WTC11 (cell line): ENCODE measurements around the gene MAS1L. TPM values are rescaled to one million over a fixed set of nuclear protein-coding genes. Genes with fewer than 3 reads are reported as not detected.

Experiments
- ATAC-seq: fragments of 200-7000 bp; cut with Tn5 transposase; 2 replicates; pipeline ENCODE4 v1.10.0; 2021; ENCODE audit warnings: mild to moderate bottlenecking, moderate library complexity
- CTCF ChIA-PET: fragments of 300-600 bp; sonication (Branson Sonifier 250); formaldehyde crosslinking; loops from one replicate; lab custom pipeline; 2021; ENCODE audit warnings: antibody characterized with exemption; lab: Charles Lee
- POLR2A ChIA-PET: fragments of 350-600 bp; sonication (Branson Sonifier 250); formaldehyde crosslinking; loops from one replicate; lab custom pipeline; 2021; ENCODE audit warnings: antibody characterized with exemption; lab: Charles Lee
- DNase-seq: peaks from one replicate; pipeline ENCODE4 v3.0.0; 2021; ENCODE audit warnings: low spot score
- H3K27ac Mint-ChIP-seq: 2 replicates; pipeline ENCODE4 v1.8.0; 2021; ENCODE audit warnings: mixed read lengths
- H3K27me3 Mint-ChIP-seq: 2 replicates; pipeline ENCODE4 v1.8.0; 2021; ENCODE audit warnings: low read depth, mild to moderate bottlenecking, moderate library complexity, mixed read lengths
- H3K36me3 Mint-ChIP-seq: 2 replicates; pipeline ENCODE4 v1.8.0; 2021; ENCODE audit warnings: mixed read lengths
- H3K4me1 Mint-ChIP-seq: 2 replicates; pipeline ENCODE4 v1.8.0; 2022; ENCODE audit warnings: mixed read lengths
- H3K4me3 Mint-ChIP-seq: 2 replicates; pipeline ENCODE4 v1.8.0; 2021; ENCODE audit warnings: mild to moderate bottlenecking, moderate library complexity, mixed read lengths
- H3K9me3 Mint-ChIP-seq: 2 replicates; pipeline ENCODE4 v1.8.0; 2021; ENCODE audit warnings: mixed read lengths
- ATF2 ChIP-seq: sonication (generic); formaldehyde crosslinking; IDR thresholded peaks from 2 replicates; pipeline ENCODE4 v1.8.1; 2022; ENCODE audit warnings: low read depth, missing genetic modification reagents, borderline replicate concordance
- CREM ChIP-seq: sonication (generic); formaldehyde crosslinking; IDR thresholded peaks from 2 replicates; pipeline ENCODE4 v1.8.1; 2022; ENCODE audit warnings: mild to moderate bottlenecking, missing genetic modification reagents, moderate library complexity
- FOXP4 ChIP-seq: sonication (generic); formaldehyde crosslinking; IDR thresholded peaks from 2 replicates; pipeline ENCODE4 v1.8.0; 2022; ENCODE audit warnings: mild to moderate bottlenecking, missing genetic modification reagents
- IRF2 ChIP-seq: sonication (generic); formaldehyde crosslinking; IDR thresholded peaks from 2 replicates; pipeline ENCODE4 v1.8.0; 2022; ENCODE audit warnings: low read depth, missing genetic modification reagents, borderline replicate concordance
- KAT7 ChIP-seq: sonication (generic); formaldehyde crosslinking; IDR thresholded peaks from 2 replicates; pipeline ENCODE4 v1.8.1; 2023; ENCODE audit warnings: missing genetic modification reagents, mild to moderate bottlenecking, borderline replicate concordance
- MYBL2 ChIP-seq: sonication (generic); formaldehyde crosslinking; IDR thresholded peaks from 2 replicates; pipeline ENCODE4 v1.8.1; 2023; ENCODE audit warnings: mild to moderate bottlenecking, moderate library complexity, missing genetic modification reagents
- PREB ChIP-seq: sonication (generic); formaldehyde crosslinking; IDR thresholded peaks from 2 replicates; pipeline ENCODE4 v1.8.1; 2022; ENCODE audit warnings: mild to moderate bottlenecking, missing genetic modification reagents, moderate library complexity, borderline replicate concordance
- PRRX2 ChIP-seq: fragments of 250-450 bp; sonication (Bioruptor Pico); IDR thresholded peaks from 2 replicates; pipeline ENCODE4 v1.8.0; 2021; ENCODE audit warnings: mild to moderate bottlenecking
- RORB ChIP-seq: fragments of 250-450 bp; sonication (Bioruptor Pico); IDR thresholded peaks from 2 replicates; pipeline ENCODE4 v1.9.0; 2021; ENCODE audit warnings: mild to moderate bottlenecking
- SP1 ChIP-seq: sonication (generic); formaldehyde crosslinking; conservative IDR thresholded peaks from 2 replicates; pipeline ENCODE4 v1.8.1; 2022; ENCODE audit warnings: missing genetic modification reagents
- STAT6 ChIP-seq: sonication (generic); formaldehyde crosslinking; conservative IDR thresholded peaks from 2 replicates; pipeline ENCODE4 v1.8.1; 2023; ENCODE audit warnings: mild to moderate bottlenecking, low read depth, missing genetic modification reagents, moderate library complexity
- ZNF121 ChIP-seq: sonication (generic); formaldehyde crosslinking; IDR thresholded peaks from 2 replicates; pipeline ENCODE4 v1.8.0; 2023; ENCODE audit warnings: missing genetic modification reagents
- ZNF281 ChIP-seq: sonication (generic); formaldehyde crosslinking; IDR thresholded peaks from 2 replicates; pipeline ENCODE4 v1.8.0; 2023; ENCODE audit warnings: mild to moderate bottlenecking, missing genetic modification reagents
- total RNA-seq: library from RNA; stranded (reverse); gene quantifications from 3 replicates; pipeline ENCODE4 v1.2.3, GENCODE V29; 2021

Gene MAS1L
- total RNA-seq, 1 experiment from 2014 or later: not detected

GRCh38 chr6:29495571-29495970, 7.8 kb upstream of the MAS1L start:
- ATAC-seq (no peak), DNase-seq (no peak)
- Mint-ChIP-seq H3K9me3 (peaks cover 7% of the 10 kb centered on the region; the same call in 1 of the 2 replicates), H3K4me3 (no peak overlapping the region), H3K27ac (no peak overlapping the region), H3K36me3 (no peaks in the 10 kb centered on the region), H3K4me1 (no peaks in the 10 kb centered on the region), H3K27me3 (peaks cover 12% of the 10 kb centered on the region)
- CTCF ChIA-PET: no interaction called here
- TF ChIP-seq IRF2 (CRISPR knock-in tag): no peak
- POLR2A ChIA-PET: no interaction called here

- H3K36me3 Mint-ChIP-seq: no peaks in the 10 kb centered on the region
- no peaks in the 10 kb centered on the region for H3K4me1 Mint-ChIP-seq
- H3K4me3 Mint-ChIP-seq: no peak overlapping the region
- H3K9me3 Mint-ChIP-seq: peaks cover 10% of the 10 kb centered on the region; the same call in 1 of the 2 replicates
- H3K27ac Mint-ChIP-seq: no peak overlapping the region
- ChIA-PET POLR2A (no interaction called here), CTCF (interaction anchor here (0.7 to 1.8 kb wide), 2 partner anchors 39 to 95 kb away, joined by 4 to 6 read pairs; no protein-coding TSS in a partner anchor)
- TF ChIP-seq RORB (CRISPR knock-in tag): no peak
- no peak for TF ChIP-seq ZNF281 (CRISPR knock-in tag)
- TF ChIP-seq FOXP4 (CRISPR knock-in tag): no peak
- TF ChIP-seq MYBL2 (CRISPR knock-in tag): no peak
- TF ChIP-seq PREB (CRISPR knock-in tag): no peak
- TF ChIP-seq ZNF121 (CRISPR knock-in tag): no peak
- TF ChIP-seq PRRX2 (CRISPR knock-in tag): no peak
- TF ChIP-seq STAT6: no peak
- no peak for TF ChIP-seq KAT7 (CRISPR knock-in tag)
- no peak for TF ChIP-seq CREM (CRISPR knock-in tag)
- no peak for TF ChIP-seq ATF2
- no peak for TF ChIP-seq SP1 (CRISPR knock-in tag)
- peaks cover 12% of the 10 kb centered on the region for H3K27me3 Mint-ChIP-seq
- ATAC-seq: no peak
- no peak for DNase-seq
Observed at GRCh38 chr6:29494131-29494530, 6.4 kb upstream of the MAS1L start.
